ENCODE results near the gene DNAH6.

GRCh38 chr2:84788498-84788897 lies 272.2 kb downstream of the DNAH6 start:
- TF ChIP-seq MAX (CRISPR knock-in tag; IDR thresholded peaks at IDR 0.05), result no peak
- no peak for TF ChIP-seq USF1 (CRISPR knock-in tag; IDR thresholded peaks at IDR 0.05)
- no peak for TF ChIP-seq CTCF (IDR thresholded peaks at IDR 0.05)
- TF ChIP-seq GABPB1 (CRISPR knock-in tag; IDR thresholded peaks at IDR 0.05), result no peak
- no peak for TF ChIP-seq ZNF138 (CRISPR knock-in tag; conservative IDR thresholded peaks at IDR 0.05)

All from WTC11 (cell line).